GM19438 (cell line): ENCODE results near the gene CAMTA1.

Experiments used
- ATAC-seq: cut with Tn5 transposase; IDR thresholded peaks from one replicate; pipeline ENCODE4 v1.9.1; 2021; ENCODE audit warnings: low read depth; ENCODE audit not compliant: unreplicated experiment

CAMTA1 gene

GRCh38 chr1:6953907-6954364, 168.7 kb downstream of the CAMTA1 start:
- no peak for ATAC-seq

GRCh38 chr1:6954591-6954990, 169.3 kb downstream of the CAMTA1 start:
- no peak for ATAC-seq

- ATAC-seq: no peak
Measured at GRCh38 chr1:6955357-6956094, 170.3 kb downstream of the CAMTA1 start.

- no peak for ATAC-seq
Measured at GRCh38 chr1:6956488-6957159, 171.4 kb downstream of the CAMTA1 start.

- ATAC-seq: no peak
Measured at GRCh38 chr1:6957341-6957740, 172.1 kb downstream of the CAMTA1 start.

GRCh38 chr1:6958407-6959030, 173.3 kb downstream of the CAMTA1 start:
- no peak for ATAC-seq

GRCh38 chr1:6959491-6959890, 174.2 kb downstream of the CAMTA1 start:
- no peak for ATAC-seq

- no peak for ATAC-seq
Measured at GRCh38 chr1:6960291-6960811, 175.1 kb downstream of the CAMTA1 start.

- ATAC-seq: no peak
Measured at GRCh38 chr1:6960860-6961259, 175.6 kb downstream of the CAMTA1 start.

GRCh38 chr1:6961289-6961688, 176.0 kb downstream of the CAMTA1 start:
- no peak for ATAC-seq

GRCh38 chr1:6961905-6962477, 176.7 kb downstream of the CAMTA1 start:
- ATAC-seq: no peak

- no peak for ATAC-seq
Measured at GRCh38 chr1:6962478-6962995, 177.3 kb downstream of the CAMTA1 start.

GRCh38 chr1:6962996-6963911, 178.0 kb downstream of the CAMTA1 start:
- no peak for ATAC-seq

GRCh38 chr1:6963912-6964307, 178.7 kb downstream of the CAMTA1 start:
- no peak for ATAC-seq

- ATAC-seq: no peak
Measured at GRCh38 chr1:6965083-6965934, 180.1 kb downstream of the CAMTA1 start.

- no peak for ATAC-seq
Measured at GRCh38 chr1:6965935-6966241, 180.6 kb downstream of the CAMTA1 start.

- ATAC-seq: no peak
Measured at GRCh38 chr1:6966326-6966725, 181.1 kb downstream of the CAMTA1 start.

GRCh38 chr1:6967431-6968111, 182.3 kb downstream of the CAMTA1 start:
- ATAC-seq: no peak

- ATAC-seq: no peak
Measured at GRCh38 chr1:6969106-6969505, 183.9 kb downstream of the CAMTA1 start.
